LNCaP clone FGC (cell line): Measurements from ENCODE around the gene VAT1L.
A peak's percentile ranks its signal among the peaks of the same experiment; 100 is the strongest.
"Not testable (repeated sequence)": the region's sequence is repeated elsewhere in the genome, so short reads cannot be mapped to it uniquely, and the experiment has no call there.

Experiments
- DNase-seq: peaks from one replicate; pipeline ENCODE4 v3.0.0-alpha.2; 2011; ENCODE audit warnings: low read depth
- H3K4me3 ChIP-seq: 2 replicates; pipeline ENCODE4 v1.5.1; 2011; ENCODE audit warnings: mild to moderate bottlenecking, low read depth, low read length, control low read depth
- CTCF ChIP-seq: IDR thresholded peaks from 2 replicates; pipeline ENCODE4 v1.5.1; 2012; ENCODE audit warnings: mild to moderate bottlenecking; ENCODE audit not compliant: control insufficient read depth, insufficient read depth; ENCODE audit errors: extremely low read depth

VAT1L gene

GRCh38 chr16:77944631-77945030, 156.3 kb downstream of the VAT1L start:
- TF ChIP-seq CTCF, result no peak
- DNase-seq, result no peak

GRCh38 chr16:77945126-77945525, 156.8 kb downstream of the VAT1L start:
- no peak for TF ChIP-seq CTCF
- DNase-seq, result no peak
- no peak overlapping the region for H3K4me3 ChIP-seq

More at GRCh38 chr16:77944631-77945030, 156.3 kb downstream of the VAT1L start:
- H3K4me3 ChIP-seq, result no peak overlapping the region

GRCh38 chr16:77946823-77947222, 158.5 kb downstream of the VAT1L start:
- DNase-seq, result no peak
- H3K4me3 ChIP-seq, result no peak overlapping the region
- TF ChIP-seq CTCF, result no peak

- not testable (repeated sequence) for H3K4me3 ChIP-seq, DNase-seq
Observed at GRCh38 chr16:77947590-77947989, 159.2 kb downstream of the VAT1L start.

- H3K4me3 ChIP-seq, result no peak overlapping the region
- no peak for DNase-seq
Observed at GRCh38 chr16:77948835-77949234, 160.5 kb downstream of the VAT1L start.

GRCh38 chr16:77949445-77949844, 161.1 kb downstream of the VAT1L start:
- TF ChIP-seq CTCF, result no peak
- no peak for DNase-seq
- H3K4me3 ChIP-seq, result no peak overlapping the region

More at GRCh38 chr16:77948835-77949234, 160.5 kb downstream of the VAT1L start:
- no peak for TF ChIP-seq CTCF

GRCh38 chr16:77951788-77952187, 163.4 kb downstream of the VAT1L start:
- peak; percentile 26 for DNase-seq
- TF ChIP-seq CTCF, result peak; percentile 62
- H3K4me3 ChIP-seq, result no peak overlapping the region

- no peak for DNase-seq
- H3K4me3 ChIP-seq, result no peak overlapping the region
- no peak for TF ChIP-seq CTCF
Observed at GRCh38 chr16:77955127-77955526, 166.8 kb downstream of the VAT1L start.
